22Rv1 (cell line): ENCODE measurements around the gene SCUBE1.

ENCODE experiments used
- H3K27ac ChIP-seq: fragments of 450-650 bp; 2 replicates; pipeline ENCODE4 v1.5.1; 2017
- CTCF ChIP-seq: fragments of 450-650 bp; IDR thresholded peaks from 2 replicates; pipeline ENCODE4 v1.5.1; 2017; ENCODE audit warnings: mild to moderate bottlenecking
- ZFX ChIP-seq: fragments of 450-650 bp; IDR thresholded peaks from 2 replicates; pipeline ENCODE4 v1.6.1; 2017; ENCODE audit warnings: antibody characterized with exemption, borderline replicate concordance

Gene SCUBE1

GRCh38 chr22:43235445-43236409 is 107.4 kb downstream of the SCUBE1 start:
- H3K27ac ChIP-seq, result no peak overlapping the region
- no peak for TF ChIP-seq ZFX
- no peak for TF ChIP-seq CTCF

GRCh38 chr22:43234264-43234988 is 108.7 kb downstream of the SCUBE1 start:
- no peak overlapping the region for H3K27ac ChIP-seq
- TF ChIP-seq CTCF, result no peak
- TF ChIP-seq ZFX, result no peak

DNA sequence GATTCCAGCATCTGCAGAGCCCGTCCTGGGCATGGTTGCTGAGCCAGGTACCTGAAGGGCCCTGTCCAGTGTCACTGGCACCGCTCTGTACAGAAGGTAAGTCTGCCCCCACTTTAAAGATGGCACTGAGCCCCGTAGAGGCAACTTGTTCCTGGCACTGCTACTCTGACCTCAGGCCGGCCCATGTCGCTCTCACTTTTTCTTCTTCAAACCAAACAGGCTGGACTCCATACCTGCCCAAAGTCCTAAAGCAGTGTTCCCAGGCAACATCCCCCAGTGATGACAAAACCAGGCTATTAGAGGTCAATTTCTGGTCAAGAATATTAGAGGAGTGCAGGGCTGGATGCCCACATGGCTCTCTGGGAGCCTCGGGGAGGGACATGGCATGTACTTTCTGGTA is 109.6 kb downstream of the SCUBE1 start:
- TF ChIP-seq CTCF (no peak), ZFX (no peak)
- H3K27ac ChIP-seq, result no peak overlapping the region

DNA sequence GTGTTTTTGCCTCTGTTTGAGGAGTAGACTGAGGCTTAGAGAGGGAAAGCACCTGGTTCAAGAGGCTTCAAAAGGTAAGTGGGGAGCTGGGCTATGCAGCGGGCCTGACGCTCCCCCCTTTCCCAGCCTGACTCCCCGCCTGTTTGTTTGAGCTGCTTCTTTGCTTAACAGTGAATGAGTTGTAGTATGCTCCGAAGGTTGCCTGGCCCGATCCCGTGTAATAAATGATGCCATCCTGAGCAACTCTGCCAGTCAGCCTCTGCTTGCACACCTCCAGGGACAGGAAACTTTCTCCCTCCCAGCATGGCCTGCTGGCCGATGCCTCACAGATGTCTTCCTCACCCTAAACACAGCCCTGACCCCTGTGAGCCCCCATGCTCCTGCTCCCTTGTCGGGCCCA is 110.7 kb downstream of the SCUBE1 start:
- TF ChIP-seq ZFX (no peak), CTCF (no peak)
- H3K27ac ChIP-seq, result no peak overlapping the region

DNA sequence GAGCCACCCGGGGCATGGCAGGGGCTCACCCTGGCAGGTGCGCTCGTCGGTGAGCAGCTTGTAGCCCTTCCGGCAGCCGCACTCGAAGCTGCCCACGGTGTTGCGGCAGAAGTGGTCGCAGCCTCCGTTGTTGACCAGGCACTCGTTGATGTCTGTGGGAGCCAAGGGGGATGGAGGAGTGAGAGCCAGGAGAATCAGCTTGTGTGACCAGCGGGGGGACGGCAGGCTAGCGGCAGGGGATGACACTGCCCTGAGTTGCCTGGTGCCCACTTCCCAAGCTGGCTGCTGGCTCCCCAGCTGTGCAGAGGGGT is 111.5 kb downstream of the SCUBE1 start:
- no peak overlapping the region for H3K27ac ChIP-seq
- TF ChIP-seq CTCF (no peak), ZFX (no peak)

DNA sequence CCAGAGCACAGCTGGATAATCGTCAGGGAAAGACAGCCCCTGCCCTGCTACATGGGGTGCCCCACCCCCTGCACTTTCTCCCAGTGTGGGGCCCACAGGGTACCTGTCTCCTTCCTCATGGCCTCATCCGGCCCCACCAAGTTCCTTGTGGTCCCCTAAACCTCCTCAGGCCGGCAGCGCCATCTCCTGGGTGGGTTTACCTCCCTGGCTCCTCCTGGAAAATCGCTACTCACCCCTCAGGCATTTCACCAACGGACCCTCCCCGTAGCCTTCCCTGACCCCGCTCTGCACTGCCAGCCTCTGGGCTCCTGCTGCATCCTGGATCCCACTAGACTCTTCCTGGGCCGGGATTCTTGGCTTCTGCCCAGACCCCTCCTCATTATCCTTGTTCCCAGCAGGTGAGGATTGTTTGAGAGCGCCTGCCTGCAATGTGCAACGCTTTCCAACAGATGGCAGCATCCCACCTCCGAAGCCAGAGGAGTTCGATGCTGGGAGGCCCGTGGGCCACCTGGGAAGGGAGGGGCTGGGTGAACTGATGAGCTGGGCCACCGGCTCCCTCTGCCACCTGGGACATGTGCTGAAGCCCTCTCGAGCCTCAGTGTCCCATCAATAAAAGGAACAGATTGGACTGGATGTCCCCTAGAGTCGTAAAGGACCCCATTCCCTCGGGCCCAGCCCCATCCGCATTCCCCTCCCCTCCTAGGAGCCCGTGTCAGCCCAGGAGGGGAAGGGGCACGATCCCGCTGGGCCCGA is 112.0 kb downstream of the SCUBE1 start:
- no peak overlapping the region for H3K27ac ChIP-seq
- no peak for TF ChIP-seq ZFX
- peak; percentile 91 for TF ChIP-seq CTCF
